Measurements from ENCODE around the gene LAMB4. TPM values are rescaled to one million over a fixed set of nuclear protein-coding genes. Genes with fewer than 3 reads are reported as not detected.

LAMB4 gene
- total and polyA plus RNA-seq, 7 donors: 0.04 to 2.0 (median 0.14) TPM; not detected in 4

DNA sequence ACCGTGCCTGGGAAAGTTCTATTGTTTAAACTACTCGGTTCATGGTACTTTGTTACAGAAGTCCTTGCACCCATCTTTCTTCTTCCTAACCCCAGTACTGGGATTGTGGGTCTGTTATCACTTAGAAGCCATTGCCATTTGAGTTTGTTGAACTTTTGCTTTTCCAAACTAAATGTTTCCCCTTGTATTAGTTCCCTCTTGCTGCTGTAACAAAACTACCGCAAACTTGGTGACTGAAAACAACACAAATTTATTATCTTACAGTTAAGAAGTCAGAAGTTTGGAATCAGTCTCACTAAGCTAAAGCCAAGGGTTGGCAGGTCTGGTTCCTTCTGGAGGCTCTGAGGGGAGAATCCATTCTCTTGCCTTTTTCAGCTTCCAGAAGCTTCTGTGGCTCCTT, 6.9 kb upstream of the LAMB4 start:
- 81 to 95% methylated on average over 3 of the region's 3 CpGs for WGBS, 2 donors
- Histone ChIP-seq H3K9me3 (no peaks in the 10 kb centered on the region), H3K27me3 (no peaks in the 10 kb centered on the region), H3K4me3 (no peak overlapping the region), H3K36me3 (no peaks in the 10 kb centered on the region), H3K27ac (no peak overlapping the region), H3K4me1 (peaks cover 0 to 20% (median 10%) of the 10 kb centered on the region in 4 donors)
- intact Hi-C loops (cut with DNase I): no loop called here
- TF ChIP-seq, protein P1, sequence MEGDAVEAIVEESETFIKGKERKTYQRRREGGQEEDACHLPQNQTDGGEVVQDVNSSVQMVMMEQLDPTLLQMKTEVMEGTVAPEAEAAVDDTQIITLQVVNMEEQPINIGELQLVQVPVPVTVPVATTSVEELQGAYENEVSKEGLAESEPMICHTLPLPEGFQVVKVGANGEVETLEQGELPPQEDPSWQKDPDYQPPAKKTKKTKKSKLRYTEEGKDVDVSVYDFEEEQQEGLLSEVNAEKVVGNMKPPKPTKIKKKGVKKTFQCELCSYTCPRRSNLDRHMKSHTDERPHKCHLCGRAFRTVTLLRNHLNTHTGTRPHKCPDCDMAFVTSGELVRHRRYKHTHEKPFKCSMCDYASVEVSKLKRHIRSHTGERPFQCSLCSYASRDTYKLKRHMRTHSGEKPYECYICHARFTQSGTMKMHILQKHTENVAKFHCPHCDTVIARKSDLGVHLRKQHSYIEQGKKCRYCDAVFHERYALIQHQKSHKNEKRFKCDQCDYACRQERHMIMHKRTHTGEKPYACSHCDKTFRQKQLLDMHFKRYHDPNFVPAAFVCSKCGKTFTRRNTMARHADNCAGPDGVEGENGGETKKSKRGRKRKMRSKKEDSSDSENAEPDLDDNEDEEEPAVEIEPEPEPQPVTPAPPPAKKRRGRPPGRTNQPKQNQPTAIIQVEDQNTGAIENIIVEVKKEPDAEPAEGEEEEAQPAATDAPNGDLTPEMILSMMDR (IDR thresholded peaks at IDR 0.05): no peak
- TF ChIP-seq POLR2AphosphoS5 (IDR thresholded peaks at IDR 0.05) (no peak), POLR2A (IDR thresholded peaks at IDR 0.05) (no peak)
- no peak for DNase-seq

DNA sequence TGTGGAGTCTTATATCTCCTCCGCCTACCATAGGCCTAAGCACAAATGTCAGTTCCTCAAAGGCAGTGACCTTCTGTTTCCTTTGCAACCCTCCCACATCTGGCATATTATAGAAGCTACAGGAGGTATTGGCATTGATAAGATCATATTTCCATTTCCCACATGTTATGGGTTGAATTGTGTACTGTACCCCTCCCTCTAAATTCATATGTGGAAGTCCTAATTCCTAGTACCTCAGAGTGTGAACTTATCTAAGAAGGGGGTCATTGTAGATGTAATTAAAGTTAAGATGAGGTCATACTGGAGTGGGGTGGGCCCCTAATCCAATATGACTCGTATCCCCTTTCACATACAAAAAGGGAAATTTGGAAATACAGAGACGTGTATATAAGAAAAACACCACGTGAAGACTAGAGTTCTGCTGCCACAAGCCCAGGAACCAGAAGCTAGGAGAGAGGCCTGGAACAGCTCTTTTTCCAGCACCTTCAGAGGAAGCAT, 6.1 kb upstream of the LAMB4 start:
- no peak overlapping the region for H3K27ac ChIP-seq
- no peaks in the 10 kb centered on the region for H3K36me3 ChIP-seq
- no peak for DNase-seq
- WGBS, 2 donors: 77 to 82% methylated on average over 4 of the region's 4 CpGs
- no peak overlapping the region for H3K4me3 ChIP-seq
- no peaks in the 10 kb centered on the region for H3K27me3 ChIP-seq
- H3K4me1 ChIP-seq: peaks cover 0 to 20% (median 10%) of the 10 kb centered on the region in 4 donors
- intact Hi-C loops (cut with DNase I): no loop called here
- no peaks in the 10 kb centered on the region for H3K9me3 ChIP-seq
- TF ChIP-seq, protein P1 (IDR thresholded peaks at IDR 0.05): no peak
- TF ChIP-seq POLR2A (IDR thresholded peaks at IDR 0.05) (no peak), EP300 (IDR thresholded peaks at IDR 0.05) (no peak), POLR2AphosphoS5 (IDR thresholded peaks at IDR 0.05) (no peak)

DNA sequence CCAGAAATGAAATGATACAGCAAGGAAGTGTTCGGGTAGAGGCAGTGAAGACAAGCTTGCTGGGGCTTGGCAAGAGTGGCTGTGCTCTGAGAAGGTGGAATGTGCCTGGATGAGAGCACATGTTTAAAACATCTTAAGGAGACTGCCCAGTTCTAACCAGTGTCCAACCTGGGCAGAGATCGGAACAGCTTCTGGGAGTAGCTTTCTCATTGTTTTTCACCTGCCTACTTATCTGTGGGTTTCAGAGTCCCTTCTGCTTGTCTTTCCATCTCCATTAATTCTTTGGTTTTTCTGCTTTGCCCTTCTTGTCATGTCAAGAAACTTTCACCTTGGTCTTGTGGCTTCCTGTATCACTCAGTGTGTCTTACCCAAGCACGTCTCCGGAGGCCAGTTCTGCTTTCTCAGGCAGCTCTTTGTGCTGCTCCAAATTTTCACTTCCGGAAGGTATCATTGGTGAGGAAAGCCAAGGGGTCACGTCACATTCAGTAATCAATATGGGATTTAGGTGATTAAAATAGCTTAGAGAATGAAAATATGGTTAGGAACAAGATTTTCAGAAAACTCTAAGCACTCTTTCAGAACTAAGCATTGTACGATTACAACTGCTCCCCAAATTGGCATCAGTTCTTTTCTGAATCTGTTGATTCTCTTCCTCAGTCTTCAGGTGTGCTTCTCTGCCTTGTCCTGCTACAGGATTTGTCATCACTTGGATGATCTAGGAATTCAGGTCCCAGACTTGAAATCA, 5.5 kb upstream of the LAMB4 start:
- H3K27ac ChIP-seq: no peak overlapping the region

DNA sequence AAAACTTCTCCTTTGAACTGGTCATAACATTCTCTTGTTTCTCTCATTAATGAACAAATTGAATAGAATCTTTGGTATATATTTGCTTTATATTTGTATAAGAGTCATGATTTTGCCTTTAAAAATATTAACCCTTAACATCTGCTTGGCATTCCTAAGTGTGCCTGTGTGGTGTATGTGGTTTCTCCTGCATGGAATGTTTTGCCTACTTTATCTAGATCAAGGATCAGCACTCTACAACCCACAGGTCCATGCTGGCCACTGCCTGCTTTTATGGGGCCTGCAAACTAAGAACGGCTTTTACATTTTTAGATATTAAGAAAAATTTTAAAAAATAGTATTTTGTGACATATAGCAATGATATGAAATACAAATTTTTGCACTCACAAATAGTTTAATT, 4.3 kb upstream of the LAMB4 start:
- no peak for TF ChIP-seq EP300 (IDR thresholded peaks at IDR 0.05)
- TF ChIP-seq, protein P1 (IDR thresholded peaks at IDR 0.05): no peak
- TF ChIP-seq POLR2A (IDR thresholded peaks at IDR 0.05): no peak
- TF ChIP-seq POLR2AphosphoS5 (IDR thresholded peaks at IDR 0.05): no peak
- intact Hi-C loops (cut with DNase I): no loop called here
- DNase-seq: no peak
- Histone ChIP-seq H3K36me3 (no peaks in the 10 kb centered on the region), H3K9me3 (no peaks in the 10 kb centered on the region), H3K4me3 (no peak overlapping the region), H3K4me1 (peaks cover 0 to 17% (median 9%) of the 10 kb centered on the region in 4 donors), H3K27ac (no peak overlapping the region), H3K27me3 (no peaks in the 10 kb centered on the region)
- 95 to 97% methylated on average over 1 of the region's 1 CpG for WGBS, 2 donors

More for the DNA sequence above, 5.5 kb upstream of the LAMB4 start:
- H3K4me1 ChIP-seq: peaks cover 0 to 20% (median 10%) of the 10 kb centered on the region in 4 donors
- no peak for DNase-seq
- no peaks in the 10 kb centered on the region for H3K27me3 ChIP-seq
- H3K36me3 ChIP-seq: no peaks in the 10 kb centered on the region
- no peak overlapping the region for H3K4me3 ChIP-seq
- H3K9me3 ChIP-seq: no peaks in the 10 kb centered on the region
- 56 to 90% methylated on average over 7 of the region's 7 CpGs for WGBS, 2 donors
- intact Hi-C loops (cut with DNase I): no loop called here
- no peak for TF ChIP-seq POLR2AphosphoS5 (IDR thresholded peaks at IDR 0.05)
- TF ChIP-seq, protein P1 (IDR thresholded peaks at IDR 0.05): no peak
- TF ChIP-seq EP300 (IDR thresholded peaks at IDR 0.05): no peak
- no peak for TF ChIP-seq POLR2A (IDR thresholded peaks at IDR 0.05)
